Astrocyte (in vitro differentiated cells and primary cell): ENCODE results near the gene CXCL9.

Source experiments
- CTCF ChIP-seq: IDR thresholded peaks from 2 replicates; pipeline ENCODE4 v1.5.1; 2011; ENCODE audit warnings: low read depth, mild to moderate bottlenecking, inconsistent platforms, low read length, moderate library complexity; ENCODE audit not compliant: insufficient read depth
- EZH2 ChIP-seq: IDR thresholded peaks from 2 replicates; pipeline ENCODE4 v1.6.1; 2012; ENCODE audit warnings: mild to moderate bottlenecking, low read length, inconsistent platforms; ENCODE audit not compliant: insufficient read depth

- TF ChIP-seq EZH2 (no peak), CTCF (no peak)
These were observed 43.8 kb downstream of the CXCL9 start for GRCh38 chr4:75963558-75963957.
